Eye (tissue), 1 donor: Measurements from ENCODE around the gene C19orf73.

ENCODE experiments used
- DNase-seq: peaks from one replicate; pipeline ENCODE4 v3.0.0-alpha.2; 2015

C19orf73 gene, protein sequence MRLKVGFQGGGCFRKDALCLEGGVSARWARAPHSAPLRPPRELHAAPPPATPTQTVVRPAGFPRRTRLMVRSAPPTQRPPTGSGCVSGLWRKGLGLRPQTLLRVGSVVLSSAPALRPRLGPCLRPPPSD

DNA sequence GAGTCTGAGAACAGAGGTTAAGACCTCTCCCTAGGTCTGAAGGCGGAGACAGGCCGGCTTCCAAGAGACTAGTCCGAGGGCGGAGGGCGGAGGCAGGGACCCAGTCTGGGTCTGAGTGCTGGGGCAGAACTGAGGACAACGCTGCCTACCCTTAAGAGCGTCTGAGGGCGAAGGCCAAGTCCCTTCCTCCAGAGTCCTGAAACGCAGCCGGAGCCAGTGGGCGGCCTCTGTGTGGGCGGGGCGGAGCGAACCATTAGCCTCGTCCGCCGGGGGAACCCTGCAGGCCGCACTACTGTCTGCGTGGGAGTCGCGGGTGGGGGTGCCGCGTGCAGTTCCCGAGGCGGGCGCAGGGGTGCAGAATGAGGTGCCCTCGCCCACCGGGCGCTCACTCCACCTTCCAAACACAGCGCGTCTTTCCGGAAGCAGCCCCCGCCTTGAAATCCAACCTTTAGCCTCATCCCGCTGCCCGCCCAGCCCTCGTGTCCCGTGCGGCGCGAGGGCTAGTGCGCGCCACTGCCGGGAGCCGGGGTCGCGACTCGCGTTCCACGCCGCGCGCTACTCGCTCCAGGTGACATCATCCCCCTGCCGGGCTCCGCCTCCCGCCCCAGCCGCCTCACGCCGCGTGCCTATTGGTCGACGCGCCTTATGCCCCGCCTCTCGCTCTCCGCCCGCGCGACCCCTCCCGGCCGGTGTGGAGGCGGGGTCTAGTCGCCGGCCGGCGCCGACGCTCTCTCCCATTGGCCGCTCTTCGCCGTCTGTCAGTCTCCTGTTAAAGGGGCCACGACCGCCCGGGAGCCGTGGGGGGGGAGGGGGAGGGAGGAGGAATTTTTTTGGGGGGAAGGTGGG is at the start of gene C19orf73:
TSS of gene C19orf73 (minus strand) at position 579 of the 846 bp plus-strand sequence. CDS start at position 458, 121 bp downstream.
- DNase-seq = peak; percentile 98

DNA sequence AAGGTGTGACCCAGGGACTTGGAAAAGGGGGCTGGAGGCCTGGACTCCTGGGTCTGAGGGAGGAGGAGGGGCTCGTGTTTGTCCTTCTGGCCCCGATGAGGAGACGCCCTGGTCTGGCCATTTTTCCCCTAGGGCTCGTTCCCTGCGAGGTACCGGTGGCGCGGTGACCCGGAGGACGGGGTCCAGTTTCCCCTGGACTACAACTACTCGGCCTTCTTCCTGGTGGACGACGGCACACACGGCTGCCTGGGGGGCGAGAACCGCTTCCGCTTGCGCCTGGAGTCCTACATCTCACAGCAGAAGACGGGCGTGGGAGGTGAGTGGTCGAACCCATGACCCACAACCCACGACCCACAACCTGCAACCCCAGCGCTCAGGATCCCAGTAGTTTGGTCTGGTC is 49.5 kb upstream of the C19orf73 start:
- no peak for DNase-seq

DNA sequence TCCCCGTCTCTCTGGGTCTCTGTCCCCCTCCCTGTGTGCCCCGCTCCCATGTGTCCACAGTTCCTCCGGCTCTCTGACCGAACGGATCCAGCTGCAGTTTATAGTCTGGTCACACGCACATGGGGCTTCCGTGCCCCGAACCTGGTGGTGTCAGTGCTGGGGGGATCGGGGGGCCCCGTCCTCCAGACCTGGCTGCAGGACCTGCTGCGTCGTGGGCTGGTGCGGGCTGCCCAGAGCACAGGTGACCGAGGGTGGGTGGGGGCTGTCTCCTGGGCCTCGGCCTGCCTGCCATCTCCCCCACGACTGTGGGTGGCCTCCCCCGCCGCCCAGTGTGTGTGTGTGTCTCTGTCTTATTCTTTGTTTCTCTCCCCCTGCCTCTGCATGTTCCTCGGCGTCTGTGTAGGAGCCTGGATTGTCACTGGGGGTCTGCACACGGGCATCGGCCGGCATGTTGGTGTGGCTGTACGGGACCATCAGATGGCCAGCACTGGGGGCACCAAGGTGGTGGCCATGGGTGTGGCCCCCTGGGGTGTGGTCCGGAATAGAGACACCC is 49.0 kb upstream of the C19orf73 start:
- DNase-seq = no peak

DNA sequence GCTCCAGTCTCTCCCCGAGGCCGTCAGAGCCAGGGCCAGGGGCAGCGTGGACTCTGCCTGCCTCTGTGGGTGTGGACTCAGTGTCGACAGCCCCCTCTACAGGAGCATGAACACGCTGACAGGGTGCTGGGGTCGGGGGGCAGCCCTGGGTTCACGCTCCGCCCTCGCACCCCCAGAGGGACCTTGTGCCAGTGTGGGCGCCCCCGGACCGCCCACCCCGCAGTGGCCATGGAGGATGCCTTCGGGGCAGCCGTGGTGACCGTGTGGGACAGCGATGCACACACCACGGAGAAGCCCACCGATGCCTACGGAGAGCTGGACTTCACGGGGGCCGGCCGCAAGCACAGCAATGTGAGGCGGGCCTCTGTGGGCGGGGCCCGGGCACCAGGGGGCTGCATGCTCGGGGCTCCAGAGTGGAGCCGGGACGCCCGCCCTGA is 46.9 kb upstream of the C19orf73 start:
- DNase-seq = peak; percentile 52

DNA sequence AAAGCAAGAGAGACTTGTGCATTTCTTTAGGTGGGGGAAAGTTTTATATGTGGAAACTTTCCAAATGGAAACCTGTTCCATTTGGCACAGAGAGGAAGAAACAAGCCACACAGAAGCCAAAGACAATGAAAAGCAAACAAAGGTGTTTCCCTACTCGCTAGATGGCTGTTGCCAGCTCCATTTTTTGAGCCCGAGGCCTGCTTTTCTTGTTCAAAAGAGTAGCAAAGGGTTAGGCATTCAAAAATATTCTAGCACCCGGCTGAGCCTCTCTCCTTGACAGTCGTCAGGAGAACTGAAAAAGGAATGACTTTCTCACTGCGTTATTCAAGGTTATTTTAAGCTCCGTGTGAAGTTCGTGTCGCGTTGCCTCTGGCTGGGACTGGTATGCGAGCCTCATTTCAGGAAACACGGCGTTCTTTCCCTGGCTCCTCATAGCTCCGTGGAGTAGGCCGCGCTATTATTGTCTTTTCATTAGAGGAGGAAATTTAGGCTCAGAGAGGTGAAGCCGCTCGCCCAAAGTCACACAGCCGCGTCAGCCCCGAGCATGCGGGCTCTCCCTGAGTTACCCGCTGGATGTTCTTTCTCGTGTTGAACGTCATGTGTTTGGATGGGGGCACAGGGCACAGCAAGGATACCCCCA is 46.3 kb upstream of the C19orf73 start:
- DNase-seq = peak; percentile 38

DNA sequence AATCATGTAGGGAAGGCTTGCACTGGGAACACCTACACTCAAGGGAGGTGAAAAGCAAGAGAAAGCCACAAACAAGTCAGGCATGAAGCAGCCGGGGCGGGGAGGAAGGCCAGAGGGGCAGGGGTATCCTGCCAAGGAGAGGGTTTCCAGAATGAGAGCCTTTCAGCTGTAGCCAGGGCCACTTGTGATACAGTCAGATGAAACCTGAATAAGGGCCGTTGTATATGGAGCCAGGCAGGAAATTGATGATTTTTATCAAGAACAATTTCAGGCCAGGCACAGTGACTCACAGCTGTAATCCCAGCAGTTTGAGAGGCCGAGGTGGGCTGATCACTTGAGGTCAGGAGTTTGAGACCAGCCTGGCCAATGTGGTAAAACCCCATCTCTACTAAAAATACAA is 43.0 kb upstream of the C19orf73 start:
- DNase-seq = no peak

DNA sequence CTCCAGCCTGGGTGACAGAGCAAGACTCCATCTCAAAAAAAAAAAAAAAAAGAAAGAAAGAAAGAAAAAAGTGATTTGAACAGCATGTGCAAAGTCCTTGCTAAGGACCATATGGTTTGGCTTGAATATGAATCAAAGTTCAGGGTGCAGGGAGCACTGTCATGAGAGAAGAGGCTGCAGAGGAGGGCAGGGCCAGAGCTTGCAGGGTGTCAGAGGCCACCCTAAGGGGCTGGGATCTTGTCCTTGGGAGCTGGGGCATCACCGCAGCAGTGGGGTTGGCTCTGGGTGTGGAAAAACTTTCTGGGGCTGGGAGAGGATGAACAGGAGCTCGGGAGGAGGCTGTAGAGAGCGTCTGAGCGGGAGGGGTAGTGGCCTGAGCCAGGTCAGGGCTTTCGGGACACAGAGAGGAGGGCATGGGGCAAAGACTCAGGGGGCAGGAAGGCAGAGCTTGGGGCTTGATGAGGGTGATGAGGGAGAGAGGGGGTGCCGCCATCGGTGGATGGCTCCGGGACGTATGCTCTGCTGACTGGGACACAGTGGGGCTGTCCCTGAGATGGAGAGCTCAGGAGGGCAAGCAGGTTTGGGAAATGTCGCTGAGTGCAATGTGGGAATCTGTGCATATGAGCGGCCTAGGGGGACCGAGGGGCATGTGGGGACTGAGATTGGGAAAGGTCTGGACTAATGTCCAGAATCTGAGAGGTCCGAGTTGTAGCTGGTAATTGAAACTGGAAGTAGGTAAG is 41.7 kb upstream of the C19orf73 start:
- no peak for DNase-seq

DNA sequence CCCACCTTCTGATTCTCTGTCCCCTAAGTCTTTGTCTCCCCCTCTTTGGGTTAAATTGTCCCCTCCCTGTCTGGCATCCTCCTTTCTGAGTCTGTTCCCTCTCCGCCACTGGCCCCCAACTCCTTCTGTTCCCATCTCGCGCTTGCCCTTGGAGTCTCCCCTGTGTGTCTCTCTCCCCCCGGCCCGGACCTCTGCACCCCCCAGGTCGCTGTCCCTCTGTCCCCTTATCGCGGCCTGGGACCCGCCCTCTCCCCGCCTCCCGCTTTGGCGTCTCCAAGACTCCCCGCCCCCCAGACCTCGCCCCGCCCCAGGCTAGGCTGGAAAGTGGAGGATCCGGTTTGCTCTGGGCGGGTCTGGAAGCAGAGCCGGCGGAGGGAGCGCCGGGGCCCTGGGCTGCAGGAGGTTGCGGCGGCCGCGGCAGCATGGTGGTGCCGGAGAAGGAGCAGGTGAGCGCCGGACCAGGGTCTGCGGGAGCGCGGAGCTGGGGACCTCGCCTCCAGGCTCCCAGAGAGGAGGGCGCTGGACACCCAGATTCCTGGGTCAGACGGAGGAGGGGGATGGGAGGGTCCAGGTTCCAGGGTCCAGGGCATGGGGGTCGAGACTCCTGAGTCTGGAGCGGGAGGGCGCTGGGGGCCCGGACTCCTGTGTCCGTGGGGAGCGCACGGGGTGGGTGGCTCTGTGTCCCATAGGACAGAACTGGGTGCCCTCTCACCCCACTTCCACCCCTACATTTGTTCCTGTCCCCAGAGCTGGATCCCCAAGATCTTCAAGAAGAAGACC is 38.7 kb upstream of the C19orf73 start, which contains the start of gene TRPM4:
TSS of gene TRPM4 (plus strand) at position 348 of the 780 bp plus-strand sequence. CDS start at position 423, 75 bp downstream.
- DNase-seq = peak; percentile 93

DNA sequence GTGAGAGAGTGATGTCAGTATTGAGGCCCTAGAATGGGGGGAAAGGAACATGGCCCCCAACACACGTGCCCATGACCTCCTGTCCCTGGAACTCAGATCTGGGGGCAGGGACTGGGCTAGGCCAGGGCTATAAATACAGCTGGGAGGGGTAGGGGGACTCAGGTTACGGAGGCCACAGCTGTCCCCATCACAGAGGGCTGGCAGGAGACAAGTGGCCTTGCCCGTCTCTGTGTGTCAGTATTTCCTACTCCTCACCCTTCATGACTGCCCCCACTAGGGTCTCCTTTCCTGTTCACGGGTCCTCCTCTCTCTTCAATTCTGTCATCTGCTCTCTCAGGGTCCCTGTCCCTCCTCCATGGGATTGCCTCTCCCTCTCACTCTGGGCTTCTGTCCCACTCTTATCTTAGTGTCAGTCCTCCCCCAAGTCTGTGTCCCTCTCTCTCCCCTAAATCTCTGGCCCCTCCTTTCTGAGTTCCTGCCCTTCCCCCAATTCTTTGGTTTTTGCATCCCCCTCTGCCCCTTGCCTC is 36.9 kb upstream of the C19orf73 start:
- peak; percentile 73 for DNase-seq

DNA sequence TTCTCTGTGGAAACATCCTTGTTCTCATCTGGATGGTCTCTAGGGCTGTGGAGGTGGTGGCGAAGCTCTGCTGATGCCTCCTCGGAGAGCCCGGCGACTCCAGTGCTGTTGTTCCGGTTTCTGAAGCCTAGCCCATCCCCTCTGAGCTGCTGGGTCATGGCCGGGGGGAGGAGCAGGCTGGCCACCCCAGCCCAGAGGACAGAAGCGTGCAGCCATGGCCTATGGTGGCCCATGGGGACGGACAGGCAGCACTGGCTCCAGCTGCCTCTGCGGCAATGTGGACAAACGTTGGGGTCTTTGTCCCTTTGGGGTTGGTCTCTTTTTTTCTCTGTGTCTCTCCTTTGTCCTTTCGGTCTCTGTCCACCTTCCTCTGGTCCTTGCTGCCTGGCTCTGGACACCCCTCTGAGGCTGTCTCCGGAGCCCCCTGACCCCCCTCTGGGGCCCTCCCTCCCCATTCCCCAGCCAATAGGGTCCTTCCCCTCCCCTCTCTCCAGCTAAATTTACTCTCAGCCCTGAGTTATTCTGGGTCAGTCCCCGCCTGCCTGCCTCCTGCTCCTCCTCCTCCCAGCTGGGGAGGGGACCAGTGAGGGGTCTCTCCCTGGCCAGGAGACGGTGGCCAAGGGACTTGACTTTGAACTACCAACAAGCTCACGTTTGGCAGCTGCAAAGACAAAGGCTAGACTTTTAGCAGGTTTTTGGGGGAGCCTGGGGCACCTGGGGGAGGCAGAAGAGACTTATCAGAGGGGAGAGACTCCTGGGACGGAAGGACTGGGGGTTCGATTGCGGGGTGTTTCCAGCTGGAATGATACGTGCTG is 36.3 kb upstream of the C19orf73 start, which contains the start of gene HRC:
TSS of gene HRC (minus strand) at position 392 of the 815 bp plus-strand sequence. CDS start at position 233, 159 bp downstream.
- peak; percentile 81 for DNase-seq

DNA sequence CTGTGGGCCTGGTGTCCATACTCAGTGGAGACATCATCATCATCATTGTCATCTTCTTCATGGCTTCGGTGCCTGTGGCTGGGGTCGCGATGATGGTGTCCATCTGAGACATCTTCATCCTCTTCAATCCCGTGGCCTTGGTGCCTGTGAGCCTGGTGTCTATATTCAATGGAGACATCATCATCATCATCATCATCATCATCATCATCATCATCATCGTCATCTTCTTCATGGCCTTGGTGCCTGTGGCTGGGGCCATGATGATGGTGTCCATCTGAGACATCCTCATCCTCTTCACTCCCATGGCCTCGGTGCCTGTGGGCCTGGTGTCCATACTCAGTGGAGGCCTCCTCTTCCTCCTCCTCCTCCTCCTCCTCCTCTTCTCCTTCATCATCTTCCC is 35.3 kb upstream of the C19orf73 start:
- DNase-seq = no peak

DNA sequence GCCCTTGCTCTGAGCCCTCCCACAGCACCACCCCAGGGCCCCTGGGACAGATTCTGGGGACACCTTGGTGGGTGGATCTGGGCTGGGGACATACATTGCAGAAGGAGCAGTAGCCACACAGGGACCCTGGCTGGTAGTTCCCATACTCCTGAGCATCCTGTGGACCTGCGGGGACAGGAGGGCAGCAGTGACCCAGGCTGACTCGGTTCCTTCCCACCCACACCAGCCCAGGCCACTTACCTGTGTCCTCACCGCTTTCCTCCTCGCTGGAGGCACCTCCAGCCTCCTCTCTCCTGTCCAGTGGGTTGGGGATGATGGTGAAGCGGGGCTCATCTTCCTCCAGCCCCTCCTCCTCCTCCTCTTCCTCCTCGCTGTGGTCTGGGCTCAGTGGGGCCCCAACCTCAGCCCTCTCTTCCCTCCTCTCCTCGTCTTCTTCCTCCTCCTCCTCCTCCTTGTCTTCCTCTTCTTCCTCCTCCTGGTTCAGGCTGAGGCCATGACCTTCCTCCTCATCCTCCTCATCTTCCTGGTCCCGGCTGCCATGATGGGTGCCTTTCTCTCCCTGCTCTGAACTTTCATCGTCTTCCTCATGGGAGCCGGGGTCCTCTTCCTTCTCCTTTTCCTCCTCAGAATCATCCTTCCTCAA is 34.3 kb upstream of the C19orf73 start:
- no peak for DNase-seq

DNA sequence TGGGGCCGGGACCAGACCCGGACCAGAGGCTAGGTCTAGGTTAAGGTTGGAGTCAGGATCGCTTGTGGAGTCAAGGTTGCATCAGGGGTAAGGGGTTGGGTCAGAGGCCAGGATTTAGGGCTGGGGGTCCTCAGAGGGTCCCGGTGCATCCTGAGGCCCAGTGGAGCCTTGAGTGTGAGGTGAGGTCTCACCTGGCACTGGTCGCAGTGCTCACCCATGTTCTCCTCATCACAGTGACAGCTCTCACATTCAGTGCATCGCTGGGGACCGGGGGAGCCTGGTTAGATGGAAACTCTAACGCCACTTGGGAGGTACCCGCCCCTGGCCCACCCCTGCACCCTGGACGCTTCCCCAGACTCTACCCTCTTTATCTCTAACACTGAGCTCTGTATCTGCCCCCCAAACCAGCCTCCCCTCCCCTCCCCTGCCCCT is 33.2 kb upstream of the C19orf73 start:
- no peak for DNase-seq

DNA sequence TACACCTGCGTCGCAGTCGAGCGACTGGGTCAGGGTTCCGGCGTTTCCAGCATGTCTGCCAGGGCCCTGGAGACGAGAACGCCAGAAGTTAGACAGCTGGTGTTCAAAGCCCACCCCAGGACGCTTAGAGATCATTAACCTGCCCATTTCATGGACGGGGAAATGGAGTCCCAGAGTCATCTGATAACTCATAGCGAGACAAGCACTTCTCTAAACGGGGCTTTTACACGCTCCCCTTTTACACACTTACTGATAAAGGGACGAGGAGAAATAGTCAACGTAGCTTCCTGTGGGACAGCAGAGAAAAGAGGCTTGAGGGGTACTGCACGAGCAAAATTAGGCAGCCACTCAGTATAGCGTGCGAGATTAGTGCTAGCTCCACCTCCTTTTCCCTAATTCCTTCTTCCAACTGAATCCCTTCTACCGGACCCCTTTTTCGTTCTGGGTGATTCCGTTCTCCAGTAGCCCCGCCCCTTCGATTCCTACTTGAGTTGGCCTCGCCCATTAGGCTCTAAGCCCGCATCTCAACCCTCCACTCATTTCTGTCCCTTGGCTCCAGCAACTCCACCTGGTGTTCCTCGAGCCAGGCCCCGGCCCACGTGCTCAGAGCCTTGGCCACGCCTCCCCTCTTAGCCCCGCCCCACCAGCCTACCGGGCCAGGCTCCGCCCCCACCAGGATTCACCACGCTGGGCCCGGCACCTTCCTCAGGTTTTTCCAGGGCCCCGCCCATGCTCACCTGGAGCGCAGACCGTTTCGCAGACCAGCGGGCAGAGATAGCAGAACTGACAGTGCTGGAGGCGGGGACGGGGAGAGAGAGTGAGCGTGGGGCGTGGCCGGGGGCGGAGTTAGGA is 32.5 kb upstream of the C19orf73 start:
- DNase-seq = peak; percentile 72

DNA sequence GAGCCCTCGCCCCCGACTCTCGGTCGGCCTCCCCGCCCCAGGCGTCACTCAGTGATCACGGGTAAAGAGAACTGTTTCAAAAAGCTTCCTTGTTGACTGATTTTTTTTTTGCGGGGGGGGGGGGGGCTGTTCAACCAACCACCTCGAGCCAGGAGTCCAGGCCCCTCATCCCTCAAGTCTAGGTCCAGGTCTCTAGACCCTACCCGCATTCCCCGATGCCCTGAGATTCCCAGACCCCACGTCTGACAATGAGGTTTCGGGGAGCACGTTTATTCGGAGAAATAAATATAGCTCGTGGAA is 32.0 kb upstream of the C19orf73 start:
- DNase-seq = no peak

DNA sequence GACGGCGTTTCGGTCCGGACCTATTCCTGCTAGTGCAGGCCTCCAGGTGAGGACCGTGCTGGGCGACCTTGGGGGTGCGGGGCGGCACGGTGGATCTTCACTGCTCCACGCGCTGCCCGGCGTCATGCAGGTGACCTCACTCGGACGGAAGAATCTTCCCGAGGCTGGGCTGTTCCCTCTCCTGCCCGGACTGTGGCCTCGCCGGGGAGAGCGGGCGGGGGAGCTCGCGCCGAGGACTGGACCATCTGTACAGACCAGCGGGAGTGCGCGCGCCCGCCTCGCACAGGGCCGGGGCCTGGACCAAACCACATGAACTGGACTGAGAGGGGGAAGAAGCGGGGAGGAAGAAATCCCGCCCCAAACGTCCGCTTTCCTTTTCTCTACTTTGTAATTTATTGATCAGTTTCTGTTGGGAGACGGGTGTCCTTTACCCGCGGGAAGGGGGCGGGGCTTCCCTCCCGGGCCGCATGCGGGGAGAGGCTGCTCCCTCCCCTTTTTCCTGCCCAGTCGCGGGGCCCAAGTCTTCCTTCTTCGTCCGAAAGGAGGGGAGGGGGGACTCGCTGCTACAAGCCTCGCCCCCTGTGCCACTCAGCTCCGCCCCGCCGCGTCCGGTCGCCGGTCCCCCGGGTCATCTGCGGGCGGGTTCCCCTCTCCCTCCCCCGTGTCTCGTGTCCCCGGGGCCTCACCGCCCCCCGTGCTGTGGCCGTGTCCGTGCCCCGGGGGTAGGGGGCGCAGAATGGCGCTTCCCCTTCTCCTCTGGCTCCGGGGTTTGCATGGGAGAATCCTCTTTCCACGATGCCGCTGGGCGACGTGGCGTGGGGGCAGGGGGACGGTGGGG is 31.4 kb upstream of the C19orf73 start:
- peak; percentile 97 for DNase-seq

DNA sequence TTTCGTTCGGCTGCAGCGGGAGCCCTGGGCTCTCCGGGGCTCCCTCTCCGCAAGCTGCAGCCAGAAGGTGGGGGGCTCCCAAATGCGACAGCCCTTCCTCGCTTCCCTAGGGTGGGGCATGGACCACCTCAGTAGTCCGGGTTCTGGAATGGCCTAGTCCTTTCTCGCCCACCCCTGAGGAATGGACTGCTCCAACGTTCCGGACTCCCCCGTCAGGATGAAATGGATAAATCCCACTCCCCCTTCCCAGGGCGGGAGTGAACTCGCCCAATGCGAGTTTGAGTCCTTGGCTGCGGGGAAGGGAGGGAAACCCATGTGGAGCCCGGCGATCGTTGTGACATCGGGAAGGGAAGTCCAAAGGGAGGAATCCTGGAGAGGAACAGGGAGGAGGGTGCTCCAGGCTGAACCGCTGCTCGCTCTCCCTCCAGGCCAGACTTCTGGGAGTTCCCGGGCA is 30.7 kb upstream of the C19orf73 start:
- DNase-seq = peak; percentile 98
